ENCODE results near the gene HEMGN.

GRCh38 chr9:97933297-97933998, 4.5 kb downstream of the HEMGN start:
- no peak for TF ChIP-seq EZH2 (optimal IDR thresholded peaks at IDR 0.05; ENCODE audit: low read depth, low read length)
- no peak for TF ChIP-seq CTCF (IDR thresholded peaks at IDR 0.05; ENCODE audit: low read length)
- TF ChIP-seq EZH2phosphoT487 (IDR thresholded peaks at IDR 0.05; ENCODE audit: low read length) = no peak
